Mesenchymal stem cell (in vitro differentiated cells and primary cell): ENCODE results near the gene ONECUT1.

Experiments
- DNase-seq: peaks from one replicate; pipeline ENCODE4 v3.0.0-alpha.2; 2013
- H2AFZ ChIP-seq: one replicate; pipeline ENCODE4 v1.6.1; 2013; ENCODE audit warnings: low read depth, mild to moderate bottlenecking, control low read depth, inconsistent platforms, low read length, moderate library complexity
- H2AK5ac ChIP-seq: 2 replicates; pipeline ENCODE4 v1.6.1; 2013; ENCODE audit warnings: low read length, moderate library complexity, mild to moderate bottlenecking, inconsistent platforms; ENCODE audit not compliant: severe bottlenecking
- H2BK120ac ChIP-seq: one replicate; pipeline ENCODE4 v1.6.1; 2013; ENCODE audit warnings: low read depth, mild to moderate bottlenecking, inconsistent platforms, low read length, moderate library complexity
- H2BK12ac ChIP-seq, 2 experiments: one replicate each; pipeline ENCODE4 v1.6.1; 2013; ENCODE audit warnings: inconsistent platforms in 2 of 2, low read length in 2 of 2, mild to moderate bottlenecking in 2 of 2, moderate library complexity in 2 of 2, control low read depth in 1 of 2
- H2BK15ac ChIP-seq: one replicate; pipeline ENCODE4 v1.6.1; 2013; ENCODE audit warnings: mild to moderate bottlenecking, low read depth, inconsistent platforms; ENCODE audit not compliant: poor library complexity, severe bottlenecking
- H2BK5ac ChIP-seq: 2 replicates; pipeline ENCODE4 v1.6.1; 2013; ENCODE audit warnings: low read depth, mild to moderate bottlenecking, low read length, control low read depth, inconsistent platforms; ENCODE audit not compliant: poor library complexity, severe bottlenecking
- H3K14ac ChIP-seq, 2 experiments: one replicate each; pipeline ENCODE4 v1.6.1; 2013; ENCODE audit warnings: inconsistent platforms in 2 of 2, low read length in 2 of 2, control low read depth in 1 of 2, mild to moderate bottlenecking in 1 of 2, moderate library complexity in 1 of 2
- H3K18ac ChIP-seq, 2 experiments: one replicate each; pipeline ENCODE4 v1.6.1; 2013; ENCODE audit warnings: inconsistent platforms in 2 of 2, low read length in 2 of 2, control low read depth in 1 of 2, low read depth in 1 of 2, mild to moderate bottlenecking in 1 of 2
- H3K23ac ChIP-seq, 2 experiments: one replicate each; pipeline ENCODE4 v1.6.1; 2013; ENCODE audit warnings: inconsistent platforms in 2 of 2, low read length in 2 of 2, mild to moderate bottlenecking in 2 of 2, moderate library complexity in 2 of 2, control low read depth in 1 of 2
- H3K27ac ChIP-seq: 2 replicates; pipeline ENCODE4 v1.5.1; 2013; ENCODE audit warnings: mild to moderate bottlenecking, moderate library complexity, low read length, control low read depth, inconsistent platforms; ENCODE audit not compliant: poor library complexity, severe bottlenecking
- H3K27me3 ChIP-seq, 2 experiments: 2 replicates each; pipeline versions ENCODE4 v1.6.1 to v1.7.0; 2013; ENCODE audit warnings: low read length in 2 of 2, mild to moderate bottlenecking in 2 of 2, moderate library complexity in 2 of 2, control low read depth in 1 of 2, inconsistent platforms in 1 of 2; ENCODE audit not compliant: control insufficient read depth in 1 of 2, insufficient read depth in 1 of 2
- H3K36me3 ChIP-seq, 2 experiments: 2 replicates each; pipeline versions ENCODE4 v1.6.1 to v1.7.0; 2013; ENCODE audit warnings: low read length in 2 of 2, control low read depth in 1 of 2, inconsistent platforms in 1 of 2, low read depth in 1 of 2, mild to moderate bottlenecking in 1 of 2; ENCODE audit not compliant: insufficient read depth in 2 of 2, control insufficient read depth in 1 of 2
- H3K4ac ChIP-seq, 2 experiments: one replicate each; pipeline ENCODE4 v1.6.1; 2013; ENCODE audit warnings: inconsistent platforms in 2 of 2, low read length in 2 of 2, mild to moderate bottlenecking in 2 of 2, moderate library complexity in 2 of 2, control low read depth in 1 of 2, low read depth in 1 of 2
- H3K4me1 ChIP-seq: 2 replicates; pipeline ENCODE4 v1.6.1; 2013; ENCODE audit warnings: low read depth, low read length, control low read depth; ENCODE audit not compliant: control insufficient read depth, insufficient read depth
- H3K4me2 ChIP-seq: 2 replicates; pipeline ENCODE4 v1.6.1; 2013; ENCODE audit warnings: low read length, mild to moderate bottlenecking, inconsistent platforms; ENCODE audit not compliant: poor library complexity, severe bottlenecking
- H3K4me3 ChIP-seq, 2 experiments: 2 replicates each; pipeline versions ENCODE4 v1.5.1 to v1.7.0; 2013; ENCODE audit warnings: low read length in 2 of 2, mild to moderate bottlenecking in 2 of 2, control low read depth in 1 of 2, low read depth in 1 of 2; ENCODE audit not compliant: insufficient read depth in 1 of 2
- H3K79me1 ChIP-seq: replicated peaks from 2 replicates; pipeline ENCODE4 v1.6.1; 2013; ENCODE audit warnings: mild to moderate bottlenecking, control low read depth, low read length, inconsistent platforms; ENCODE audit not compliant: poor library complexity, severe bottlenecking
- H3K9ac ChIP-seq: 2 replicates; pipeline ENCODE4 v1.7.0; 2013; ENCODE audit warnings: mild to moderate bottlenecking, low read length, moderate library complexity
- H3K9me3 ChIP-seq: 2 replicates; pipeline ENCODE4 v1.7.0; 2013; ENCODE audit warnings: mild to moderate bottlenecking, low read length; ENCODE audit not compliant: control insufficient read depth
- H4K8ac ChIP-seq: one replicate; pipeline ENCODE4 v1.6.1; 2013; ENCODE audit warnings: inconsistent platforms, mild to moderate bottlenecking, low read length, moderate library complexity
- H4K91ac ChIP-seq: one replicate; pipeline ENCODE4 v1.6.1; 2013; ENCODE audit warnings: mild to moderate bottlenecking, low read length, inconsistent platforms
- WGBS: methylation state at CpG from one replicate; pipeline ENCODE4 v1.1.7; 2013; ENCODE audit warnings: mixed read lengths; 5-methylcytosine and 5-hydroxymethylcytosine counted together

The ONECUT1 gene

DNA sequence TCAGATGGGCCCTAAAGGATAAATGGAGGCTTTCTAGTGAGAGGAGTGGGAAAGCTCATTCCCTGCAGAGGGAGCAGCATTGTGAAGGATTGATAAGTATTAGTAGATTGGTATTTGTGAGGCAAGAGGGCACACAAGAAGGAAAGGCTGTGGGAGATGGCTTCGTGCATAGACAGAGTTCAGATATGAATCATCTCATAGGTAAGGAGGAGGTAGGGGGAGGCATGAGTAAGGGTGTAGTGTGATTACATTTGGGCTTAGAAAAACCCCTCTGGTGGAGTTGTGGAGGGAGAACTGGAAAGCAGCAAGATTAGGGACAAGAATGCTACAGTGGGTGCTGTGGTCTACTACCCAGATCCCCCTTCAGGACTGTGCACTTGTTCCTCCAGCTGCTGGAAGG is 29.6 kb downstream of the ONECUT1 start:
- Histone ChIP-seq H3K4me1 (no peaks in the 10 kb centered on the region), H3K79me1 (no peaks in the 10 kb centered on the region), H2AFZ (no peak overlapping the region), H2AK5ac (no peak overlapping the region), H2BK120ac (no peak overlapping the region), H3K9me3 (no peaks in the 10 kb centered on the region), H3K4me2 (no peak overlapping the region), H3K23ac (no peak overlapping the region), H2BK15ac (no peak overlapping the region), H4K8ac (no peak overlapping the region), H3K14ac (no peak overlapping the region), H2BK5ac (no peak overlapping the region), H4K91ac (no peak overlapping the region), H2BK12ac (no peak overlapping the region), H3K9ac (no peak overlapping the region), H3K4me3 (no peak overlapping the region), H3K36me3 (no peaks in the 10 kb centered on the region), H3K27ac (no peak overlapping the region), H3K27me3 (peaks cover 0 to 71% of the 10 kb centered on the region in 2 experiments), H3K4ac (no peak overlapping the region), H3K18ac (no peak overlapping the region)
- no peak for DNase-seq
- WGBS = 74% methylated on average over 1 of the region's 1 CpG

DNA sequence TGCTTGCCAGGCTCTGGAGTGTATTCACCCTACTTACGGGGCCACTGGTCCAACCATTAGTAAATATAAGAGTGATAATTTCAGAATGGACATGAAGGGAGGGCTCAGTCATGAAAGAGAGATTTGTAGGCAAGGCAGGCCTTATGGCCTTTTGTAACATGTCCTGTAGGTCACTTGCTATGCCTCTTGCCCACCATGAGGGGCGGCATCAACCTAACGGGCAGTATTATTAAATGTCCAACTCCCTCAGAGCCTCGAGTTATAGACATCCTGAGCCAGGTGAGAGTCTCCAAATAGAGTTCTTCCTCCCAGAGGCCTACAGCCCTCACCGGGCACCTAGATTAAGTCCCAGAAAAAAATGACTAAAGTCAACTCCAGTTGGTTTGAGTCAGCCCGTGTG is 30.2 kb downstream of the ONECUT1 start:
- no peak overlapping the region for H2BK15ac ChIP-seq
- no peak overlapping the region for H3K14ac ChIP-seq
- peaks cover 0 to 65% of the 10 kb centered on the region in 2 experiments for H3K27me3 ChIP-seq
- H4K8ac ChIP-seq = no peak overlapping the region
- no peak overlapping the region for H2AFZ ChIP-seq
- H3K9me3 ChIP-seq = no peaks in the 10 kb centered on the region
- no peak overlapping the region for H3K18ac ChIP-seq
- DNase-seq = no peak
- H2BK12ac ChIP-seq = no peak overlapping the region
- H2BK120ac ChIP-seq = no peak overlapping the region
- H3K4ac ChIP-seq = no peak overlapping the region
- no peak overlapping the region for H3K4me3 ChIP-seq
- no peak overlapping the region for H4K91ac ChIP-seq
- no peak overlapping the region for H3K23ac ChIP-seq
- H2BK5ac ChIP-seq = no peak overlapping the region
- 72% methylated on average over 5 of the region's 6 CpGs for WGBS
- H3K79me1 ChIP-seq = no peaks in the 10 kb centered on the region
- no peaks in the 10 kb centered on the region for H3K36me3 ChIP-seq
- no peak overlapping the region for H3K27ac ChIP-seq
- H3K4me2 ChIP-seq = no peak overlapping the region
- no peak overlapping the region for H3K9ac ChIP-seq
- no peaks in the 10 kb centered on the region for H3K4me1 ChIP-seq
- H2AK5ac ChIP-seq = no peak overlapping the region

- H3K27ac ChIP-seq = no peak overlapping the region
- 82% methylated on average over 6 of the region's 6 CpGs for WGBS
- H3K79me1 ChIP-seq = no peaks in the 10 kb centered on the region
Observed at GRCh38 chr15:52757496-52757895, 32.6 kb downstream of the ONECUT1 start.

GRCh38 chr15:52751522-52751921 is 38.6 kb downstream of the ONECUT1 start:
- Histone ChIP-seq H3K14ac (no peak overlapping the region), H3K9me3 (no peaks in the 10 kb centered on the region), H3K27me3 (peaks cover 0 to 51% of the 10 kb centered on the region in 2 experiments), H4K91ac (no peak overlapping the region), H2BK5ac (no peak overlapping the region), H3K18ac (no peak overlapping the region), H2BK15ac (no peak overlapping the region), H2BK12ac (no peak overlapping the region), H3K23ac (no peak overlapping the region), H3K4ac (no peak overlapping the region), H3K79me1 (no peaks in the 10 kb centered on the region), H3K9ac (no peak overlapping the region), H3K36me3 (no peaks in the 10 kb centered on the region), H3K4me1 (no peaks in the 10 kb centered on the region), H2AFZ (no peak overlapping the region), H2BK120ac (no peak overlapping the region), H3K27ac (no peak overlapping the region), H3K4me2 (no peak overlapping the region), H2AK5ac (no peak overlapping the region), H4K8ac (no peak overlapping the region), H3K4me3 (no peak overlapping the region)
- DNase-seq = no peak
- no CpG with 5 or more reads among the region's 2 CpGs for WGBS

More at GRCh38 chr15:52757496-52757895, 32.6 kb downstream of the ONECUT1 start:
- no peak overlapping the region for H3K23ac ChIP-seq
- H2AFZ ChIP-seq = no peak overlapping the region
- no peak overlapping the region for H4K8ac ChIP-seq
- H3K18ac ChIP-seq = no peak overlapping the region
- H3K14ac ChIP-seq = no peak overlapping the region
- no peak overlapping the region for H4K91ac ChIP-seq
- H2BK12ac ChIP-seq = no peak overlapping the region
- no peaks in the 10 kb centered on the region for H3K9me3 ChIP-seq
- peaks cover 0 to 51% of the 10 kb centered on the region in 2 experiments for H3K27me3 ChIP-seq
- no peak overlapping the region for H2AK5ac ChIP-seq
- no peak overlapping the region for H2BK15ac ChIP-seq
- DNase-seq = no peak
- H2BK5ac ChIP-seq = no peak overlapping the region
- H3K4me1 ChIP-seq = no peaks in the 10 kb centered on the region
- H3K9ac ChIP-seq = no peak overlapping the region
- no peak overlapping the region for H3K4ac ChIP-seq
- no peak overlapping the region for H3K4me3 ChIP-seq
- H3K36me3 ChIP-seq = no peaks in the 10 kb centered on the region
- H2BK120ac ChIP-seq = no peak overlapping the region
- H3K4me2 ChIP-seq = no peak overlapping the region
